Measurements from ENCODE around the gene RUBCNL. TPM values are rescaled to one million over a fixed set of nuclear protein-coding genes. Genes with fewer than 3 reads are reported as not detected.
A peak's percentile ranks its signal among the peaks of the same experiment; 100 is the strongest.

Gene RUBCNL
- total and polyA plus RNA-seq, 7 experiments from 2014 or later = 0.04 to 5.5 (median 0.30) TPM

DNA sequence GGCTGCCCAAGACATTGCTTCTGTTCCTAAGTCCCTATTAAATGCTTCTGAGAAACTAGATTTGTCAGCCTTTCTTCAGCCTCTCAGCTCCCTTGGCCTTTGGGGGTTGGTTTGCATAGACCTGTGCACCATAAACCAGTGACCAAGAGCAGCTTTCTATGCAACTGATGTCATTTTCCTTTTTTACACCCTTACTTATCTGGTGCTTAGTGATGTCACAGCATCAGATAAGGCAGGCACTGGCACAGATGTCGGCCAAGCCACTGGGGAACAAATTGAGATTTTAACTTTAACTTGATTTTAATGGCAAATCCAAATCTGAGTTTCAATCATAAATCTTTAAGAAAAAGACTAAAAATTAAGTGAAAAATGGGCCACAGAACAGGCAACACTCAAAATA is 59.8 kb downstream of the RUBCNL start:
- Mint-ChIP-seq H3K9me3 (no peaks in the 10 kb centered on the region), H3K27me3 (peaks cover 0 to 8% (median 0%) of the 10 kb centered on the region in 5 donors), H3K4me1 (peaks cover 6 to 28% (median 14%) of the 10 kb centered on the region in 7 donors), H3K4me3 (no peak overlapping the region), H3K36me3 (peaks cover 0 to 2% (median 0%) of the 10 kb centered on the region in 5 donors), H3K27ac (no peak overlapping the region)
- ChIA-PET POLR2A (interaction anchor here (0.5 to 0.7 kb wide), 2 partner anchors 117 to 167 kb away, joined by 3 read pairs; no protein-coding TSS in a partner anchor), CTCF (interaction anchor here (1.9 kb wide), 1 partner anchor 26 kb away, joined by 3 read pairs; no protein-coding TSS in a partner anchor)
- no peaks in the 10 kb centered on the region for H3K27me3 ChIP-seq (ENCODE audit: control insufficient read depth in 2 of 2, insufficient read depth in 2 of 2, low read length in 2 of 2)
- no peaks in the 10 kb centered on the region for H3K36me3 ChIP-seq (ENCODE audit: control insufficient read depth in 2 of 3, insufficient read depth in 3 of 3, low read length in 3 of 3)
- H3K27ac ChIP-seq (ENCODE audit: low read depth, low read length) = no peak overlapping the region
- peaks cover 0 to 12% of the 10 kb centered on the region in 2 donors for H3K4me1 ChIP-seq (ENCODE audit: control insufficient read depth in 2 of 2, insufficient read depth in 2 of 2, low read length in 2 of 2)
- H3K4me3 ChIP-seq (ENCODE audit: low read length) = no peak overlapping the region
- ATAC-seq (no peak), DNase-seq (no peak)
- intact Hi-C loops (cut with micrococcal nuclease) = no loop called here
- no peaks in the 10 kb centered on the region for H3K9me3 ChIP-seq (ENCODE audit: control insufficient read depth in 2 of 3, low read length in 3 of 3)

DNA sequence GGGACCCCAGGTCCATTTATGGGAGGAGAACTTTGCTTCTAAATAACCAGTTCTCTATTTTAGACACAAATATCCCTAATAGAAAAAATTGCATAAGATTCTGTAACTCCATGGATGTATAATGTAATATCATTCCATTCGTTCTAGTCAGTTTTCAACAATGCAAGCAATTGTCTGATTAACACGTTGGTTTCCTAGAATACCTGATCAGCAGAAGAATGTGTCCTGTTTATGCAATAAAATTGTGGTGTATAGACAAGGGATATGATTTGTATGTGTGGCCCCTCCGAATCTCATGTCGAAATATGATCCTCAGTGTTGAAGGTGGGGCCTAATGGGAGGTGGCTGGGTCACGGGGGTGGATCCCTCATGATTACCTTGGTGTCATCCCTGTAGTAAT is 62.1 kb downstream of the RUBCNL start:
- POLR2A ChIA-PET = no interaction called here

DNA sequence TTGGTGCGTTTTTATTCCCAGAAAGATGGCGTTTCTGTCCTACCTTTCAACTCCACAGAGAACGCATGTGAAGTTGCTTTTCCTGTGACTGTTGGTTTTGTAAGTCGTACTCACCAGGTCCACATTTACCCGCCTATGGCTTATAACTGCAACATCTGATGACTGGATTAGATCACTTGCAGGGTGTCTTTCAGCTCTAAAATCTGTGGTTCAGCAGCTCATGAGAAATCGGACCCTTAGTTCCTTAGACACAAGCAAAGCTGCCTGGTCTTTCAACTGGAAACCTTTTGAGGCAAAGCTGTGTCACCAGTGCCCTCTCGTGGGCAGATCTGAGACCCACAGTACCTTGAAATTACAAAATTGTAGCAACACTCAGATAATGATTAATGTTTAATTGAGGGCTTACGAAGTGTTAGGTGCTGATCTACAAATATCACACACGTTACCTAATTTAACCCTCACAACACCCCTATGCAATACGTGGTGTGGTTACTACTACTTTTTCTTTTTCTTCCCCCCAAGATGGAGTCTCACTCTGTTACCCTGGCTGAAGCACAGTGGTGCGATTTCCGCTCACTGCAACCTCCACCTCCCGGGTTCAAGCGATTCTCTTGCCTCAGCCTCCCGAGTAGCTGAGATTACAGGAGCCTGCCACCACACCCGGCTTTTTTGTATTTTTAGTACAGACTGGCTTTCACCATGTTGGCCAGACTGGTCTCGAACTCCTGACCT is 65.4 kb downstream of the RUBCNL start:
- H3K27me3 ChIP-seq (ENCODE audit: control insufficient read depth in 2 of 2, insufficient read depth in 2 of 2, low read length in 2 of 2) = no peaks in the 10 kb centered on the region
- ChIA-PET CTCF (interaction anchor here (0.7 to 8.2 kb wide), 34 partner anchors 9 to 808 kb away, joined by 3 to 108 read pairs (median 4); partner anchors contain the start of genes LCP1 and LRRC63), POLR2A (interaction anchor here (0.6 to 3.6 kb wide), 18 partner anchors 18 to 474 kb away, joined by 3 to 33 read pairs (median 4); partner anchors contain the start of genes LCP1 and ZC3H13)
- H3K4me3 ChIP-seq (ENCODE audit: low read length) = peak overlapping the region; percentile 39
- H3K36me3 ChIP-seq (ENCODE audit: control insufficient read depth in 2 of 3, insufficient read depth in 3 of 3, low read length in 3 of 3) = no peaks in the 10 kb centered on the region
- H3K4me1 Mint-ChIP-seq = peaks cover 23 to 48% (median 42%) of the 10 kb centered on the region in 7 donors
- no peaks in the 10 kb centered on the region for H3K9me3 ChIP-seq (ENCODE audit: control insufficient read depth in 2 of 3, low read length in 3 of 3)
- intact Hi-C loops (cut with micrococcal nuclease) = loop anchor here (1.0 to 5.0 kb wide), 17 partner anchors 26 to 810 kb away; partner anchors contain the start of genes LRRC63 (in 2 of the 2) and ZC3H13 (in 2 of the 2)
- peaks cover 11 to 12% of the 10 kb centered on the region in 2 donors for H3K4me1 ChIP-seq (ENCODE audit: control insufficient read depth in 2 of 2, insufficient read depth in 2 of 2, low read length in 2 of 2)
- peak overlapping the region; percentile 56 for H3K27ac ChIP-seq (ENCODE audit: low read depth, low read length)
- H3K9me3 Mint-ChIP-seq = no peaks in the 10 kb centered on the region
- ATAC-seq (peak; percentile 92), DNase-seq (peak; percentile 53 to 80 (median 75))
- H3K27me3 Mint-ChIP-seq = no peaks in the 10 kb centered on the region
- peaks cover 0 to 7% (median 5%) of the 10 kb centered on the region in 5 donors for H3K36me3 Mint-ChIP-seq
- peak overlapping the region; percentile 82 to 93 (median 86) for H3K4me3 Mint-ChIP-seq
- peak overlapping the region; percentile 86 to 98 (median 95) for H3K27ac Mint-ChIP-seq

More for the DNA sequence above, 62.1 kb downstream of the RUBCNL start:
- CTCF ChIA-PET = interaction anchor here (1.1 kb wide), 1 partner anchor 35 kb away, joined by 3 read pairs; no protein-coding TSS in a partner anchor
- H3K27me3 ChIP-seq (ENCODE audit: control insufficient read depth in 2 of 2, insufficient read depth in 2 of 2, low read length in 2 of 2) = no peaks in the 10 kb centered on the region
- ATAC-seq = no peak
- no peaks in the 10 kb centered on the region for H3K9me3 Mint-ChIP-seq
- peaks cover 14 to 26% (median 17%) of the 10 kb centered on the region in 7 donors for H3K4me1 Mint-ChIP-seq
- H3K4me3 Mint-ChIP-seq = no peak overlapping the region
- no peak overlapping the region for H3K27ac Mint-ChIP-seq
- H3K9me3 ChIP-seq (ENCODE audit: control insufficient read depth in 2 of 3, low read length in 3 of 3) = no peaks in the 10 kb centered on the region
- DNase-seq = no peak
- H3K4me3 ChIP-seq (ENCODE audit: low read length) = no peak overlapping the region
- H3K27ac ChIP-seq (ENCODE audit: low read depth, low read length) = no peak overlapping the region
- H3K36me3 ChIP-seq (ENCODE audit: control insufficient read depth in 2 of 3, insufficient read depth in 3 of 3, low read length in 3 of 3) = no peaks in the 10 kb centered on the region
- H3K4me1 ChIP-seq (ENCODE audit: control insufficient read depth in 2 of 2, insufficient read depth in 2 of 2, low read length in 2 of 2) = peaks cover 11 to 12% of the 10 kb centered on the region in 2 donors
- H3K27me3 Mint-ChIP-seq = peaks cover 0 to 8% (median 0%) of the 10 kb centered on the region in 5 donors
- H3K36me3 Mint-ChIP-seq = peaks cover 0 to 2% (median 0%) of the 10 kb centered on the region in 5 donors
- intact Hi-C loops (cut with micrococcal nuclease) = loop anchor here (5.0 kb wide), 3 partner anchors 113 to 343 kb away; partner anchors contain the start of genes LRRC63 (in 1 of the 2) and ZC3H13 (in 1 of the 2)

DNA sequence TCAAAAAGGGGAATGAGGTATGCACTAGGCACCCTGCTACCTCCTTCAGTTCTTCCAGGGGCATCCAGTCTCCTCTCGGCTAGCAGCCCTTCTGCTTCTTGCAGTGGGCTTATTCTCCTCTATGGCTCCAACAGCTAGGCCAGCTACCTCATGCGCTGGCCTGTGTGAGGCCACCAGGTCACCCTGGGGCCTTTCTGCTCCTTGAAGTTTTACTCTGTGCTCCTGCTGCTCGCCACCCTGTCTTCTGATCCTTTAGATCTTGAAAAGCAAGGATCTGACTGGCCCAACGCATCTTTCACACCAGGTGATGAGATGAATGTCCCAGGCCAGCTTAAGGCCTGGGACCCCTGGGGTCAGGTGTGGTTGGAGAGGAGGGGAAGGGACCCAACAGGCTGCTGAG is 66.2 kb downstream of the RUBCNL start:
- CTCF ChIA-PET = interaction anchor here (0.6 to 8.2 kb wide), 25 partner anchors 8 to 807 kb away, joined by 3 to 108 read pairs (median 4); partner anchors contain the start of genes LCP1 and LRRC63
- POLR2A ChIA-PET = interaction anchor here (0.7 to 3.6 kb wide), 14 partner anchors 17 to 473 kb away, joined by 3 to 33 read pairs (median 6); partner anchors contain the start of gene ZC3H13
- peaks cover 11 to 12% of the 10 kb centered on the region in 2 donors for H3K4me1 ChIP-seq (ENCODE audit: control insufficient read depth in 2 of 2, insufficient read depth in 2 of 2, low read length in 2 of 2)
- Mint-ChIP-seq H3K4me3 (peak overlapping the region; percentile 82 to 93 (median 86)), H3K27ac (peak overlapping the region; percentile 86 to 98 (median 95)), H3K27me3 (no peaks in the 10 kb centered on the region), H3K9me3 (no peaks in the 10 kb centered on the region), H3K4me1 (peaks cover 23 to 52% (median 42%) of the 10 kb centered on the region in 7 donors), H3K36me3 (peaks cover 1 to 10% (median 10%) of the 10 kb centered on the region in 5 donors)
- H3K4me3 ChIP-seq (ENCODE audit: low read length) = peak overlapping the region; percentile 39
- peak overlapping the region; percentile 56 for H3K27ac ChIP-seq (ENCODE audit: low read depth, low read length)
- no peaks in the 10 kb centered on the region for H3K9me3 ChIP-seq (ENCODE audit: control insufficient read depth in 2 of 3, low read length in 3 of 3)
- H3K27me3 ChIP-seq (ENCODE audit: control insufficient read depth in 2 of 2, insufficient read depth in 2 of 2, low read length in 2 of 2) = no peaks in the 10 kb centered on the region
- no peak for DNase-seq
- peaks cover 0 to 6% (median 0%) of the 10 kb centered on the region in 3 experiments for H3K36me3 ChIP-seq (ENCODE audit: control insufficient read depth in 2 of 3, insufficient read depth in 3 of 3, low read length in 3 of 3)
- intact Hi-C loops (cut with micrococcal nuclease) = loop anchor here (1.0 to 5.0 kb wide), 17 partner anchors 26 to 810 kb away; partner anchors contain the start of genes LRRC63 (in 2 of the 2) and ZC3H13 (in 2 of the 2)
- ATAC-seq = peak; percentile 23

DNA sequence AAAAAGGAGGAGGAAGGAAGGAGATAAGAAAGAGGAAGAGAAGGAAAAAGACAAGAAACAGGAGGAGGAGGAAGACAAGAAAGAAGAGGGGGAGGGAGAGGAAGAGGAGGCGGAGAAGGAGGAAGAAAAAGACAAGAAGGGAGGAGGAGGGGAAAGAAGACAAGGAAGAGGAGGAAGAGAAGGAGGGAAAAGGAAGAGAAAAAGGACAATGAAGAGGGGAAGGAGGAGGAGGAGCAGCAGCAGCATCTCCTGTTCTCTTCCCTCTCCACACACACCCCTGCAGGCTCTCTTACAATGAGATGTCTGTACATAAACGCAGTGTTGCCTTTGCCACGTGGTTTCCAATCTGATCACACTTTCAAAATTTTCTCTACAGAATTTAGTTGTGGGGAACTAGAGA is 66.6 kb downstream of the RUBCNL start:
- ATAC-seq = peak; percentile 44
- peak overlapping the region; percentile 86 to 98 (median 95) for H3K27ac Mint-ChIP-seq
- H3K9me3 Mint-ChIP-seq = no peaks in the 10 kb centered on the region
- Histone ChIP-seq H3K36me3 (ENCODE audit: control insufficient read depth in 2 of 3, insufficient read depth in 3 of 3, low read length in 3 of 3) (peaks cover 0 to 10% (median 0%) of the 10 kb centered on the region in 3 experiments), H3K4me1 (ENCODE audit: control insufficient read depth in 2 of 2, insufficient read depth in 2 of 2, low read length in 2 of 2) (peaks cover 11 to 12% of the 10 kb centered on the region in 2 donors), H3K27me3 (ENCODE audit: control insufficient read depth in 2 of 2, insufficient read depth in 2 of 2, low read length in 2 of 2) (no peaks in the 10 kb centered on the region), H3K27ac (ENCODE audit: low read depth, low read length) (peak overlapping the region; percentile 56), H3K4me3 (ENCODE audit: low read length) (peak overlapping the region; percentile 39), H3K9me3 (ENCODE audit: control insufficient read depth in 2 of 3, low read length in 3 of 3) (no peaks in the 10 kb centered on the region)
- intact Hi-C loops (cut with micrococcal nuclease) = loop anchor here (2.0 to 5.0 kb wide), 4 partner anchors 108 to 512 kb away; partner anchors contain the start of genes LRRC63 (in 1 of the 2) and ZC3H13 (in 1 of the 2)
- peak overlapping the region; percentile 82 to 93 (median 86) for H3K4me3 Mint-ChIP-seq
- POLR2A ChIA-PET = interaction anchor here (1.1 to 3.6 kb wide), 6 partner anchors 17 to 268 kb away, joined by 3 to 33 read pairs (median 5); partner anchors contain the start of gene ZC3H13
- H3K4me1 Mint-ChIP-seq = peaks cover 23 to 55% (median 46%) of the 10 kb centered on the region in 7 donors
- peaks cover 6 to 14% (median 11%) of the 10 kb centered on the region in 5 donors for H3K36me3 Mint-ChIP-seq
- DNase-seq = peak in 1 of 9 donors; percentile 16
- CTCF ChIA-PET = interaction anchor here (0.6 to 8.2 kb wide), 11 partner anchors 26 to 636 kb away, joined by 3 to 108 read pairs (median 8); partner anchors contain the start of genes LCP1 and LRRC63
- H3K27me3 Mint-ChIP-seq = no peaks in the 10 kb centered on the region

DNA sequence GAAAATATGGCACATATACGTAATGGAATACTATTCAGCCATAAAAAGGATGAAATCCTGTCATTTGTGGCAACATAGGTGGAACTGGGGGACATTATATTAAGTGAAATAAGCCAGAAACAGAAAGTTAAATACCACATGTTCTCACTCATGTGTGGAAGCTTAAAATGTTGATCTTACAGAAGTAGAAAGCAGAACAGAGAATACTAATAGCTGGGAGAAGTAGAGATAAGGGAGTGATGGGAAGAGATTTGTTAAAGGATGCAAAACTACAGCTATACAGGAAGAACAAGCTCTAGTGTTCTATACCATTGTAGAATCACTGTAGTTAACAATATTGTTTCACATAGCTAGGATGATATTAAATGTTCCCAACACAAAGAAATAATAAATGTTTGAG is 68.1 kb downstream of the RUBCNL start:
- ChIA-PET CTCF (interaction anchor here (0.6 to 8.2 kb wide), 5 partner anchors 25 to 193 kb away, joined by 3 to 108 read pairs (median 5); no protein-coding TSS in a partner anchor), POLR2A (interaction anchor here (0.6 to 3.6 kb wide), 3 partner anchors 23 to 695 kb away, joined by 3 to 33 read pairs (median 3); no protein-coding TSS in a partner anchor)
- Histone ChIP-seq H3K27ac (ENCODE audit: low read depth, low read length) (no peak overlapping the region), H3K36me3 (ENCODE audit: control insufficient read depth in 2 of 3, insufficient read depth in 3 of 3, low read length in 3 of 3) (peaks cover 0 to 13% (median 0%) of the 10 kb centered on the region in 3 experiments), H3K9me3 (ENCODE audit: control insufficient read depth in 2 of 3, low read length in 3 of 3) (no peaks in the 10 kb centered on the region), H3K4me3 (ENCODE audit: low read length) (no peak overlapping the region), H3K4me1 (ENCODE audit: control insufficient read depth in 2 of 2, insufficient read depth in 2 of 2, low read length in 2 of 2) (peaks cover 12 to 14% of the 10 kb centered on the region in 2 donors), H3K27me3 (ENCODE audit: control insufficient read depth in 2 of 2, insufficient read depth in 2 of 2, low read length in 2 of 2) (no peaks in the 10 kb centered on the region)
- H3K9me3 Mint-ChIP-seq = peaks cover 0 to 6% (median 0%) of the 10 kb centered on the region in 11 donors
- H3K4me1 Mint-ChIP-seq = peaks cover 26 to 62% (median 51%) of the 10 kb centered on the region in 7 donors
- intact Hi-C loops (cut with micrococcal nuclease) = no loop called here
- ATAC-seq (no peak), DNase-seq (no peak)
- H3K4me3 Mint-ChIP-seq = peak overlapping the region in 6 of 10 donors; percentile 3 to 37 (median 20)
- H3K36me3 Mint-ChIP-seq = peaks cover 11 to 23% (median 22%) of the 10 kb centered on the region in 5 donors
- H3K27me3 Mint-ChIP-seq = no peaks in the 10 kb centered on the region
- H3K27ac Mint-ChIP-seq = peak overlapping the region in 5 of 9 donors; percentile 5 to 55 (median 19)

Data from naive thymus-derived CD4-positive, alpha-beta T cell (primary cell).